Activated CD8-positive, alpha-beta T cell treated with anti-CD3 and anti-CD28 coated beads, Interleukin-2, amount 10 ng/mL, durations not matched to agents 7 days and 5 days (primary cell): Measurements from ENCODE around the gene ANO3. TPM values are rescaled to one million over a fixed set of nuclear protein-coding genes. Genes with fewer than 3 reads are reported as not detected.
"Not testable (repeated sequence)": the region's sequence is repeated elsewhere in the genome, so short reads cannot be mapped to it uniquely, and the experiment has no call there.

Source experiments
- ATAC-seq: fragments of 150-1000 bp; cut with Tn5 transposase; one replicate; pipeline ENCODE4 v1.10.0; 2021; ENCODE audit warnings: moderate library complexity
- CTCF ChIA-PET: fragments of 350-600 bp; sonication (Branson Sonifier 250); formaldehyde crosslinking; loops from one replicate; lab custom pipeline; 2021; ENCODE audit warnings: antibody characterized with exemption; lab: Charles Lee
- POLR2A ChIA-PET: fragments of 350-600 bp; sonication (Branson Sonifier 250); formaldehyde crosslinking; loops from one replicate; lab custom pipeline; 2021; ENCODE audit warnings: antibody characterized with exemption; lab: Charles Lee
- DNase-seq: peaks from one replicate; pipeline ENCODE4 v3.0.0-alpha.2; 2020
- H3K27ac Mint-ChIP-seq: one replicate; pipeline ENCODE4 v1.8.0; 2021; ENCODE audit warnings: mild to moderate bottlenecking, mixed read lengths
- H3K27me3 Mint-ChIP-seq: one replicate; pipeline ENCODE4 v1.8.0; 2021; ENCODE audit warnings: low read depth, mixed read lengths
- H3K36me3 Mint-ChIP-seq: one replicate; pipeline ENCODE4 v1.8.0; 2021; ENCODE audit warnings: low read depth, mixed read lengths
- H3K4me1 Mint-ChIP-seq: one replicate; pipeline ENCODE4 v1.8.0; 2021; ENCODE audit warnings: low read depth, mixed read lengths
- H3K4me3 Mint-ChIP-seq: one replicate; pipeline ENCODE4 v1.8.0; 2021; ENCODE audit warnings: mild to moderate bottlenecking, mixed read lengths
- H3K9me3 Mint-ChIP-seq: one replicate; pipeline ENCODE4 v1.8.0; 2022; ENCODE audit warnings: mixed read lengths; ENCODE audit not compliant: insufficient read depth
- total RNA-seq, 2 experiments: library from RNA; stranded (reverse); gene quantifications; one replicate each; pipeline ENCODE4 v1.2.3, GENCODE V29; 2021

Gene ANO3
- total RNA-seq, 2 experiments from 2014 or later: not detected

- peaks cover 10% of the 10 kb centered on the region for H3K9me3 Mint-ChIP-seq
- ChIA-PET CTCF (no interaction called here), POLR2A (no interaction called here)
- H3K27ac Mint-ChIP-seq: no peak overlapping the region
- no peak for DNase-seq
- H3K4me3 Mint-ChIP-seq: no peak overlapping the region
- H3K4me1 Mint-ChIP-seq: no peaks in the 10 kb centered on the region
- no peaks in the 10 kb centered on the region for H3K27me3 Mint-ChIP-seq
- H3K36me3 Mint-ChIP-seq: no peaks in the 10 kb centered on the region
- no peak for ATAC-seq
These were observed 255.1 kb downstream of the ANO3 start for GRCh38 chr11:26587073-26587472.

GRCh38 chr11:26593691-26594090 lies 261.8 kb downstream of the ANO3 start:
- H3K9me3 Mint-ChIP-seq: peaks cover 6% of the 10 kb centered on the region
- no peak for ATAC-seq
- no peaks in the 10 kb centered on the region for H3K27me3 Mint-ChIP-seq
- H3K4me3 Mint-ChIP-seq: no peak overlapping the region
- POLR2A ChIA-PET: no interaction called here
- CTCF ChIA-PET: no interaction called here
- H3K36me3 Mint-ChIP-seq: no peaks in the 10 kb centered on the region
- DNase-seq: no peak
- no peak overlapping the region for H3K27ac Mint-ChIP-seq
- no peaks in the 10 kb centered on the region for H3K4me1 Mint-ChIP-seq

GRCh38 chr11:26595207-26595865 lies 263.4 kb downstream of the ANO3 start:
- DNase-seq, H3K9me3 Mint-ChIP-seq, H3K4me3 Mint-ChIP-seq, H3K27ac Mint-ChIP-seq, CTCF ChIA-PET, POLR2A ChIA-PET, H3K4me1 Mint-ChIP-seq, H3K36me3 Mint-ChIP-seq, ATAC-seq, H3K27me3 Mint-ChIP-seq: not testable (repeated sequence)

- H3K27me3 Mint-ChIP-seq, H3K4me3 Mint-ChIP-seq, H3K9me3 Mint-ChIP-seq, ATAC-seq, H3K27ac Mint-ChIP-seq, CTCF ChIA-PET, H3K4me1 Mint-ChIP-seq, POLR2A ChIA-PET, DNase-seq, H3K36me3 Mint-ChIP-seq: not testable (repeated sequence)
These were observed 265.2 kb downstream of the ANO3 start for GRCh38 chr11:26597049-26597689.

- Mint-ChIP-seq H3K9me3 (no peaks in the 10 kb centered on the region), H3K27ac (no peak overlapping the region), H3K4me3 (no peak overlapping the region), H3K36me3 (no peaks in the 10 kb centered on the region), H3K4me1 (no peaks in the 10 kb centered on the region), H3K27me3 (no peaks in the 10 kb centered on the region)
- no peak for DNase-seq
- POLR2A ChIA-PET: no interaction called here
- CTCF ChIA-PET: no interaction called here
- no peak for ATAC-seq
These were observed 266.0 kb downstream of the ANO3 start for GRCh38 chr11:26597899-26598298.

- POLR2A ChIA-PET: no interaction called here
These were observed 267.5 kb downstream of the ANO3 start for GRCh38 chr11:26599425-26599824.

GRCh38 chr11:26599876-26600434 lies 268.0 kb downstream of the ANO3 start:
- H3K9me3 Mint-ChIP-seq: no peaks in the 10 kb centered on the region
- no peak overlapping the region for H3K4me3 Mint-ChIP-seq
- H3K4me1 Mint-ChIP-seq: no peaks in the 10 kb centered on the region
- H3K36me3 Mint-ChIP-seq: no peaks in the 10 kb centered on the region
- POLR2A ChIA-PET: no interaction called here
- DNase-seq (no peak), ATAC-seq (no peak)
- CTCF ChIA-PET: no interaction called here
- no peaks in the 10 kb centered on the region for H3K27me3 Mint-ChIP-seq
- H3K27ac Mint-ChIP-seq: no peak overlapping the region

More at GRCh38 chr11:26599425-26599824, 267.5 kb downstream of the ANO3 start:
- Mint-ChIP-seq H3K9me3 (no peaks in the 10 kb centered on the region), H3K4me1 (no peaks in the 10 kb centered on the region), H3K36me3 (no peaks in the 10 kb centered on the region), H3K27me3 (no peaks in the 10 kb centered on the region), H3K4me3 (no peak overlapping the region), H3K27ac (no peak overlapping the region)
- CTCF ChIA-PET: no interaction called here
- DNase-seq: no peak
- ATAC-seq: no peak

- CTCF ChIA-PET: no interaction called here
- H3K4me1 Mint-ChIP-seq: no peaks in the 10 kb centered on the region
- peaks cover 16% of the 10 kb centered on the region for H3K9me3 Mint-ChIP-seq
- ATAC-seq (no peak), DNase-seq (no peak)
- H3K27ac Mint-ChIP-seq: no peak overlapping the region
- POLR2A ChIA-PET: no interaction called here
- no peak overlapping the region for H3K4me3 Mint-ChIP-seq
- H3K27me3 Mint-ChIP-seq: no peaks in the 10 kb centered on the region
- H3K36me3 Mint-ChIP-seq: no peaks in the 10 kb centered on the region
These were observed 276.0 kb downstream of the ANO3 start for GRCh38 chr11:26607725-26608506.

- H3K36me3 Mint-ChIP-seq: no peaks in the 10 kb centered on the region
- H3K27ac Mint-ChIP-seq: no peak overlapping the region
- ATAC-seq: no peak
- DNase-seq: no peak
- no peaks in the 10 kb centered on the region for H3K27me3 Mint-ChIP-seq
- no peak overlapping the region for H3K4me3 Mint-ChIP-seq
- H3K9me3 Mint-ChIP-seq: peaks cover 20% of the 10 kb centered on the region
- CTCF ChIA-PET: no interaction called here
- H3K4me1 Mint-ChIP-seq: no peaks in the 10 kb centered on the region
- POLR2A ChIA-PET: no interaction called here
These were observed 276.7 kb downstream of the ANO3 start for GRCh38 chr11:26608507-26609146.

- Mint-ChIP-seq H3K27me3 (no peaks in the 10 kb centered on the region), H3K4me3 (no peak overlapping the region)
- no peak for ATAC-seq
These were observed 281.8 kb downstream of the ANO3 start for GRCh38 chr11:26613759-26614158.

GRCh38 chr11:26618441-26618840 lies 286.5 kb downstream of the ANO3 start:
- peaks cover 11% of the 10 kb centered on the region for H3K9me3 Mint-ChIP-seq
- H3K27me3 Mint-ChIP-seq: no peaks in the 10 kb centered on the region
- no peak overlapping the region for H3K4me3 Mint-ChIP-seq
- ATAC-seq: no peak
- DNase-seq: no peak
- no peaks in the 10 kb centered on the region for H3K36me3 Mint-ChIP-seq
- H3K27ac Mint-ChIP-seq: no peak overlapping the region
- ChIA-PET POLR2A (no interaction called here), CTCF (no interaction called here)
- H3K4me1 Mint-ChIP-seq: no peaks in the 10 kb centered on the region

More at GRCh38 chr11:26613759-26614158, 281.8 kb downstream of the ANO3 start:
- H3K27ac Mint-ChIP-seq: no peak overlapping the region
- no peak for DNase-seq
- ChIA-PET POLR2A (no interaction called here), CTCF (no interaction called here)
- no peaks in the 10 kb centered on the region for H3K4me1 Mint-ChIP-seq
- H3K36me3 Mint-ChIP-seq: no peaks in the 10 kb centered on the region
- H3K9me3 Mint-ChIP-seq: peaks cover 14% of the 10 kb centered on the region
